Heart left ventricle (tissue), 16 donors: ENCODE data around the gene NADSYN1. TPM values are rescaled to one million over a fixed set of nuclear protein-coding genes. Genes with fewer than 3 reads are reported as not detected.

Experiments
- ATAC-seq, 4 donors: fragments of 200-7000 bp; cut with Tn5 transposase; one replicate each; pipeline ENCODE4 v1.9.1; 2020 to 2022; ENCODE audit warnings: moderate library complexity in 4 of 4, mild to moderate bottlenecking in 3 of 4, moderate number of reproducible peaks in 1 of 4
- DNase-seq, 5 donors: peaks; one replicate each; pipeline ENCODE4 v3.0.0-alpha.2; 2020
- H3K27ac ChIP-seq, 12 donors: fragments of 200-600 bp; sonication (generic) in 4 of 12; one replicate each; pipeline versions ENCODE4 v1.5.0 to v1.8.0; 2016 to 2022; ENCODE audit warnings: mild to moderate bottlenecking in 2 of 12
- H3K27me3 ChIP-seq, 9 donors: fragments of 200-600 bp; sonication (generic) in 2 of 9; one replicate each; pipeline versions ENCODE4 v1.5.1 to v1.8.0; 2016 to 2022; ENCODE audit warnings: mild to moderate bottlenecking in 3 of 9
- H3K36me3 ChIP-seq, 9 donors: fragments of 200-600 bp; sonication (generic) in 2 of 9; one replicate each; pipeline versions ENCODE4 v1.5.0 to v1.8.0; 2018 to 2022; ENCODE audit warnings: mild to moderate bottlenecking in 2 of 9
- H3K4me1 ChIP-seq, 12 donors: fragments of 200-600 bp; sonication (generic) in 4 of 12; one replicate each; pipeline versions ENCODE4 v1.5.0 to v1.8.0; 2016 to 2022; ENCODE audit warnings: mild to moderate bottlenecking in 3 of 12
- H3K4me3 ChIP-seq, 12 donors: fragments of 200-600 bp; sonication (generic) in 4 of 12; one replicate each; pipeline versions ENCODE4 v1.5.0 to v1.8.0; 2017 to 2022; ENCODE audit warnings: mild to moderate bottlenecking in 9 of 12, moderate library complexity in 4 of 12
- H3K9me3 ChIP-seq, 12 donors: fragments of 200-600 bp; sonication (generic) in 4 of 12; one replicate each; pipeline versions ENCODE4 v1.5.0 to v1.8.0; 2016 to 2022; ENCODE audit warnings: mild to moderate bottlenecking in 1 of 12
- POLR2A ChIP-seq, 2 donors: fragments of 450-650 bp; IDR thresholded peaks; one replicate each; pipeline ENCODE4 v1.6.1; 2017; ENCODE audit warnings: antibody characterized with exemption in 2 of 2, mild to moderate bottlenecking in 2 of 2, moderate library complexity in 2 of 2
- WGBS, 4 donors: extraction: QIAGEN DNeasy Blood & Tissue Kit in 2 of 4; methylation state at CpG; one replicate each; pipeline versions ENCODE4 v1.1.5 to v1.1.7; 2013 to 2018; 5-methylcytosine and 5-hydroxymethylcytosine counted together
- intact Hi-C, 10 donors: fragments of 100-400 bp; cut with DNase I; formaldehyde crosslinking; loops; one replicate each; pipeline versions ENCODE4 v1.11.1 to v1.14.2; 2022
- polyA plus RNA-seq, 2 donors: library from polyadenylated mRNA; stranded (reverse); fragments of 200-250 nt; gene quantifications; one replicate each; pipeline ENCODE4 v1.2.3, GENCODE V29; 2013
- total RNA-seq, 9 donors: library from RNA; depleted of rRNA in 2 of 9; stranded (reverse); fragments of >200 nt in 2 of 9; fragmentation: NEBNext Ultra II Directional in 3 of 9; extraction: Animal tissue kit (Norgen Biotek cat#: 25700) in 3 of 9; gene quantifications; one replicate each; pipeline versions ENCODE4 v1.1.0 to v1.2.4, GENCODE V29; 2016 to 2023
- TF ChIP-seq, protein P1 (sequence below), 12 donors: fragments of 200-600 bp; sonication (generic) in 4 of 12; IDR thresholded peaks; one replicate each; pipeline versions ENCODE4 v1.5.0 to v1.8.0; 2018 to 2022; ENCODE audit warnings: antibody characterized with exemption in 12 of 12, mild to moderate bottlenecking in 5 of 12
- donor health status: ischemic (EF 13 %, LVEDD 7.1; RV severe dilation, severe dysfunction).
- donor health status: healthy with polysubstance abuse.
- donor health status: DM: no; HTN: yes; CAD: no.
- donor health status: DM: no; HTN: no; CAD: no.
- donor health status: ischemic (EF 25% LVEDD 6.9; RV normal size, moderate dysfunction).
- donor health status: ischemic (EF 25% LVEDD 5.7; RV mildly dilated, moderate dysfunction).
- donor health status: healthy.
- donor health status: DM: yes; HTN: yes; CAD: no.
- donor health status: ischemic (EF 35%, LVEDD 5.7; RV mildly dilated, moderate dysfunction).
- donor health status: nonischemic (EF 11% LVEDD 7.7; RV severe dilation, severe dysfunction).
- donor health status: DM: yes; HTN: yes; CAD: no.
- donor health status: PGD.
- donor health status: ischemic (EF 29% LVEDD 5.4; RV normal size, mild dysfunction).
- donor health status: nonischemic (EF 23%, LVEDD 6.1; RV moderate dilation, normal function).

The NADSYN1 gene
- total and polyA plus RNA-seq, 11 donors = 11.4 to 41.9 (median 19.4) TPM

DNA sequence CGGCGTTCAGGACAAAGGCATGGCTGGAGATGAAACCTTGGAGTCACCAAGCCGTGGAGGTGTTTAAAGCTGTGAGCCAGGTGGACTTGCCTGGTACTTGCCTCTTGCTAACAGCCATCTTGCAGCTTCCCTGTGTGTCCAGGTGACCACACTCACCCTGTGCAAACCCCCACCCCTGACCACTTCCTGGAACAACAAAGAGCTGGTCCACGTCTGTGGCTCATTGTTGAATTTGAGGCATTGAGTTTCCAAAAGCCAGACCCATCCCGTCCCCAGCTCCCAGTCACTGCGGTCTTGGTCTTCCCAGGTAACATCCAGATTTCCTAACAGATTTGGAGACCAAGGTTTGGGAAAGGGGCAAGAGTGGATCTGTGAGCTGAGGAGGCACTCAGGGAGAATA is 23.3 kb upstream of the NADSYN1 start:
- 88 to 95% (median 90%) methylated on average over 6 of the region's 6 CpGs for WGBS, 4 donors
- TF ChIP-seq POLR2A (IDR thresholded peaks at IDR 0.05) = no peak
- TF ChIP-seq, protein P1, sequence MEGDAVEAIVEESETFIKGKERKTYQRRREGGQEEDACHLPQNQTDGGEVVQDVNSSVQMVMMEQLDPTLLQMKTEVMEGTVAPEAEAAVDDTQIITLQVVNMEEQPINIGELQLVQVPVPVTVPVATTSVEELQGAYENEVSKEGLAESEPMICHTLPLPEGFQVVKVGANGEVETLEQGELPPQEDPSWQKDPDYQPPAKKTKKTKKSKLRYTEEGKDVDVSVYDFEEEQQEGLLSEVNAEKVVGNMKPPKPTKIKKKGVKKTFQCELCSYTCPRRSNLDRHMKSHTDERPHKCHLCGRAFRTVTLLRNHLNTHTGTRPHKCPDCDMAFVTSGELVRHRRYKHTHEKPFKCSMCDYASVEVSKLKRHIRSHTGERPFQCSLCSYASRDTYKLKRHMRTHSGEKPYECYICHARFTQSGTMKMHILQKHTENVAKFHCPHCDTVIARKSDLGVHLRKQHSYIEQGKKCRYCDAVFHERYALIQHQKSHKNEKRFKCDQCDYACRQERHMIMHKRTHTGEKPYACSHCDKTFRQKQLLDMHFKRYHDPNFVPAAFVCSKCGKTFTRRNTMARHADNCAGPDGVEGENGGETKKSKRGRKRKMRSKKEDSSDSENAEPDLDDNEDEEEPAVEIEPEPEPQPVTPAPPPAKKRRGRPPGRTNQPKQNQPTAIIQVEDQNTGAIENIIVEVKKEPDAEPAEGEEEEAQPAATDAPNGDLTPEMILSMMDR (IDR thresholded peaks at IDR 0.05) = no peak

GRCh38 chr11:71430166-71430565 is 22.8 kb upstream of the NADSYN1 start:
- peaks cover 0 to 15% (median 7%) of the 10 kb centered on the region in 12 donors for H3K4me1 ChIP-seq
- H3K27me3 ChIP-seq = no peaks in the 10 kb centered on the region
- no peak overlapping the region for H3K4me3 ChIP-seq
- DNase-seq (peak in 1 of 5 donors; percentile 35), ATAC-seq (no peak)
- peaks cover 0 to 3% (median 0%) of the 10 kb centered on the region in 9 donors for H3K36me3 ChIP-seq
- TF ChIP-seq POLR2A (IDR thresholded peaks at IDR 0.05) = no peak
- TF ChIP-seq, protein P1 (IDR thresholded peaks at IDR 0.05) = no peak
- H3K9me3 ChIP-seq = peaks cover 0 to 7% (median 0%) of the 10 kb centered on the region in 12 donors
- no peak overlapping the region for H3K27ac ChIP-seq
- intact Hi-C loops = no loop called here
- WGBS, 4 donors = 82 to 88% (median 84%) methylated on average over 2 to 9 of the region's 9 CpGs

More for the DNA sequence above, 23.3 kb upstream of the NADSYN1 start:
- H3K9me3 ChIP-seq = peaks cover 0 to 7% (median 0%) of the 10 kb centered on the region in 12 donors
- peaks cover 0 to 15% (median 7%) of the 10 kb centered on the region in 12 donors for H3K4me1 ChIP-seq
- no peak for ATAC-seq
- no peak overlapping the region for H3K27ac ChIP-seq
- no peaks in the 10 kb centered on the region for H3K36me3 ChIP-seq
- no peak overlapping the region for H3K4me3 ChIP-seq
- H3K27me3 ChIP-seq = no peaks in the 10 kb centered on the region
- intact Hi-C loops = loop anchor here in 1 of 10 donors (10.0 kb wide), 1 partner anchor 615 kb away; no protein-coding TSS in a partner anchor
- peak in 1 of 5 donors; percentile 3 for DNase-seq

DNA sequence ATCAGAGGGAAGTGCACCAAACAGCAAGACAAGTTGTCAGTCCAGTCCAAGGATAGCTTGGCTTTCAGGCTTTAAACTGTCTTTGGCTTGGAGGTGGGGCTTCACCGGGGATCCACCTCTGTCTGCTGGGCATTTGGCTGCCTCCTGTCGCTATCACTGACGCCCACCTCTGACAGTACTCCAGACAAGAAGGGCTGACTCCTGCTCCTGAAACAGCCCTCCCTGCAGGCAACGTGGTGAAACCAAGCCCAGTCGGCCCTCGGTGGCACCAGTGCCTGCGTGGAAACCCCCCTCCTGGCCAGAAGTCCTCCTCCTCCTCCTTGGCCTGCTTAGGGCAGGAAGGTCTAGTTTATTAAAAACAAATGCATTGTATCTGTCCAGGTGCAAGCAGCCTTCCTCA is 21.7 kb upstream of the NADSYN1 start:
- intact Hi-C loops = no loop called here
- Histone ChIP-seq H3K4me1 (peaks cover 0 to 15% (median 7%) of the 10 kb centered on the region in 12 donors), H3K27me3 (no peaks in the 10 kb centered on the region), H3K4me3 (no peak overlapping the region), H3K27ac (no peak overlapping the region), H3K36me3 (peaks cover 0 to 11% (median 3%) of the 10 kb centered on the region in 9 donors), H3K9me3 (peaks cover 0 to 7% (median 0%) of the 10 kb centered on the region in 12 donors)
- ATAC-seq (no peak), DNase-seq (no peak)
- TF ChIP-seq POLR2A (IDR thresholded peaks at IDR 0.05) = no peak
- TF ChIP-seq, protein P1 (IDR thresholded peaks at IDR 0.05) = no peak
- WGBS, 4 donors = 41 to 56% (median 47%) methylated on average over 6 to 7 of the region's 7 CpGs

DNA sequence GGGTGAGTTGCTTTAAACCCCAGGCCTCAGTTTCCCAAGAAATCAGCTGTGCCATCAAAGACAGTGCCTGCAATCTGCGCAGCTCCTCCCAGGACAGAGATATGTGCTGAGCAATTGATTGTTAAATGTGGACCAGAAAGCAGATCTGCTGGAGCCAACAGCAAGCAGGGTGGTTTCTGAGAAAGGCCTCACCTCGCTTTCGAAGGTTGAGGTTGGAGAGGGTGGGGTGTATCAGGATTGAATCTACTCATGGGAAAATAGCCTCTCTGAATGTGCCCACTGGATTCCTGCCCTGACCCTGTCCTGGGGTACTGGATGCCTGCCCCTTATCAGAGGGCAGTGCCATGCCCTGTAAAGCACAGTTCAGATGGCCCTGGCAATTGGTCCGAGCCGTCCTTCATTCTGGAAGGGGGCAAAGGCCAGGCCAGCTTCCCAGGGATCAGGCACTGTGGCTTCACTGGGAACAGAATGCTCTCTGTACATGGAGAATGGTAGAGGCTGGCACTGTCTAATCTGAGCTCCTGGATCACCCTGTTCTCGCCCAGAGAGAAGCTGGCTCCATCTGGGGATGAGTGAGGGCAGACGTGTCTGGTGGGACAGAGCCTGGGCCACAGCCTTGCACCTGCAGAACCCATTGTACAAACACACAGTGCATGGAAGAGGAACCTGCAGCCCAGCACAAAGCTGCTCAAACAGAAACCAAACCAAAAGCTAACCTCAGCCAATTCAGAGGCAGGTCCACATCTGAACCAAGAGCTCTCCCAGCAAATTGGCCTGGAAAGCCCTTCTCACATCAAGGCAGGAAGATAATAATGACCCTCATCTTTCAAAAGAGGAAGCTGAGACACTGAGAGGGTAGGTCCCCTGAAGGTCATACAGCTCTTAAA is 20.0 kb upstream of the NADSYN1 start:
- H3K4me3 ChIP-seq = no peak overlapping the region
- H3K4me1 ChIP-seq = peaks cover 0 to 15% (median 7%) of the 10 kb centered on the region in 12 donors
- H3K36me3 ChIP-seq = peaks cover 0 to 23% (median 4%) of the 10 kb centered on the region in 9 donors
- H3K27me3 ChIP-seq = no peaks in the 10 kb centered on the region
- H3K27ac ChIP-seq = peak overlapping the region in 7 of 12 donors; percentile 9 to 67 (median 50)
- 62 to 92% (median 79%) methylated on average over 4 to 7 of the region's 7 CpGs for WGBS, 4 donors
- H3K9me3 ChIP-seq = peaks cover 0 to 4% (median 0%) of the 10 kb centered on the region in 12 donors
- no peak for DNase-seq
- intact Hi-C loops = no loop called here
- TF ChIP-seq, protein P1 (IDR thresholded peaks at IDR 0.05) = no peak
- no peak for TF ChIP-seq POLR2A (IDR thresholded peaks at IDR 0.05)
- peak; percentile 64 to 87 (median 66) for ATAC-seq
